Activated B cell treated with CpG ODN at 0.5 μM for 24 hours (primary cell): Measurements from ENCODE around the gene BAHCC1. TPM values are rescaled to one million over a fixed set of nuclear protein-coding genes. Genes with fewer than 3 reads are reported as not detected.
"Not testable (repeated sequence)": the region's sequence is repeated elsewhere in the genome, so short reads cannot be mapped to it uniquely, and the experiment has no call there.

Source experiments
- ATAC-seq: fragments of 200-7000 bp; cut with Tn5 transposase; one replicate; pipeline ENCODE4 v1.10.0; 2021; ENCODE audit warnings: low read depth, mild to moderate bottlenecking, moderate library complexity
- CTCF ChIA-PET: fragments of 350-600 bp; sonication (Branson Sonifier 250); formaldehyde crosslinking; loops from one replicate; lab custom pipeline; 2021; ENCODE audit warnings: antibody characterized with exemption; lab: Charles Lee
- POLR2A ChIA-PET: fragments of 350-600 bp; sonication (Branson Sonifier 250); formaldehyde crosslinking; loops from one replicate; lab custom pipeline; 2021; ENCODE audit warnings: antibody characterized with exemption; lab: Charles Lee
- DNase-seq: peaks from one replicate; pipeline ENCODE4 v3.0.0; 2022
- H3K27ac Mint-ChIP-seq: one replicate; pipeline ENCODE4 v1.8.0; 2020; ENCODE audit warnings: mixed read lengths
- H3K27me3 Mint-ChIP-seq: one replicate; pipeline ENCODE4 v1.8.0; 2021; ENCODE audit warnings: mixed read lengths
- H3K36me3 Mint-ChIP-seq: one replicate; pipeline ENCODE4 v1.8.0; 2021; ENCODE audit warnings: low read depth, mixed read lengths
- H3K4me1 Mint-ChIP-seq: one replicate; pipeline ENCODE4 v1.8.0; 2021; ENCODE audit warnings: mixed read lengths
- H3K4me3 Mint-ChIP-seq: one replicate; pipeline ENCODE4 v1.8.0; 2020; ENCODE audit warnings: mild to moderate bottlenecking, mixed read lengths
- H3K9me3 Mint-ChIP-seq: one replicate; pipeline ENCODE4 v1.8.0; 2020; ENCODE audit warnings: mixed read lengths
- intact Hi-C: fragments of 100-400 bp; cut with micrococcal nuclease; formaldehyde crosslinking; loops from one replicate; pipeline ENCODE4 v1.15.1; 2024
- total RNA-seq: library from RNA; stranded (reverse); gene quantifications from 2 replicates; pipeline ENCODE4 v1.2.3, GENCODE V29; 2022
- TF ChIP-seq, protein P1 (sequence below): fragments of 200-600 bp; IDR thresholded peaks from one replicate; pipeline ENCODE4 v1.8.0; 2022; ENCODE audit warnings: antibody characterized with exemption, mild to moderate bottlenecking

BAHCC1 gene
- total RNA-seq, 1 donor from 2014 or later, result 0.13 TPM

DNA sequence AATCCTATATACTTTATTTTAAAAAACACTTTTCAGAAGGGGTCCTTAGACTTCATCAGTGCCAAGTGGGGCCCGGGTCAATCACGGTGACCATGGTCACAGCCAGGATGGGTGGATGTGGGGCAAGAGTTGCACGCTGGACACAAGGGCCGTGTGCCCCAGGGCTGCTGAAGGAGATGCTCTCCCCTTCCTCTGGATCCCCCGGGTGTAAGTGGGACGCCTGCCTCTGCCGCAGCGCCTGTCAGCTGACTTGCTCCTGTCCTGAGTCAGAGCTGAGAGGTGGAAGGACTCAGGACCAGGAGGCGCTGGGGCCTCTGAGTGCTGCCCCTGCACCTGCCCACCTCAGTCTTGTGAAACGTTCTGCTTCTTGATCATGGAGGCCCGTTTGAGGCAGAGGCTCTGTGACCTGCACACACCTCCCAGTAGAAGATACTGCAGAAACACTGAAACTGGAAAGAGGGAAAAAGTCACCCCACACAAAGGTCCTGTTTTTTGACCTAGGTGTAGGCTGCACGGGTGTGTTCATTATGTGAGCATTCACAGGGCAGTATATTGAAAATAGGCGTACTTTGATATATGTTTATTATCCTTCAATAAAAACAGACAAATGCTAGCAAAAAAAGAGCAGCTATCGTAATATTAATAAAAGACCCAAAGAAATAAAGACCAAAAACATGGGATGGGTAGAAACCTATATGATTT lies 40.9 kb upstream of the BAHCC1 start:
- H3K27me3 Mint-ChIP-seq, result peaks cover 23% of the 10 kb centered on the region
- H3K4me1 Mint-ChIP-seq, result no peaks in the 10 kb centered on the region
- no peak overlapping the region for H3K27ac Mint-ChIP-seq
- H3K4me3 Mint-ChIP-seq, result no peak overlapping the region
- no peak for DNase-seq
- no peaks in the 10 kb centered on the region for H3K9me3 Mint-ChIP-seq
- ATAC-seq, result no peak
- TF ChIP-seq, protein P1, sequence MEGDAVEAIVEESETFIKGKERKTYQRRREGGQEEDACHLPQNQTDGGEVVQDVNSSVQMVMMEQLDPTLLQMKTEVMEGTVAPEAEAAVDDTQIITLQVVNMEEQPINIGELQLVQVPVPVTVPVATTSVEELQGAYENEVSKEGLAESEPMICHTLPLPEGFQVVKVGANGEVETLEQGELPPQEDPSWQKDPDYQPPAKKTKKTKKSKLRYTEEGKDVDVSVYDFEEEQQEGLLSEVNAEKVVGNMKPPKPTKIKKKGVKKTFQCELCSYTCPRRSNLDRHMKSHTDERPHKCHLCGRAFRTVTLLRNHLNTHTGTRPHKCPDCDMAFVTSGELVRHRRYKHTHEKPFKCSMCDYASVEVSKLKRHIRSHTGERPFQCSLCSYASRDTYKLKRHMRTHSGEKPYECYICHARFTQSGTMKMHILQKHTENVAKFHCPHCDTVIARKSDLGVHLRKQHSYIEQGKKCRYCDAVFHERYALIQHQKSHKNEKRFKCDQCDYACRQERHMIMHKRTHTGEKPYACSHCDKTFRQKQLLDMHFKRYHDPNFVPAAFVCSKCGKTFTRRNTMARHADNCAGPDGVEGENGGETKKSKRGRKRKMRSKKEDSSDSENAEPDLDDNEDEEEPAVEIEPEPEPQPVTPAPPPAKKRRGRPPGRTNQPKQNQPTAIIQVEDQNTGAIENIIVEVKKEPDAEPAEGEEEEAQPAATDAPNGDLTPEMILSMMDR, result no peak
- no peaks in the 10 kb centered on the region for H3K36me3 Mint-ChIP-seq
- CTCF ChIA-PET, result no interaction called here
- intact Hi-C loops, result no loop called here
- POLR2A ChIA-PET, result no interaction called here

DNA sequence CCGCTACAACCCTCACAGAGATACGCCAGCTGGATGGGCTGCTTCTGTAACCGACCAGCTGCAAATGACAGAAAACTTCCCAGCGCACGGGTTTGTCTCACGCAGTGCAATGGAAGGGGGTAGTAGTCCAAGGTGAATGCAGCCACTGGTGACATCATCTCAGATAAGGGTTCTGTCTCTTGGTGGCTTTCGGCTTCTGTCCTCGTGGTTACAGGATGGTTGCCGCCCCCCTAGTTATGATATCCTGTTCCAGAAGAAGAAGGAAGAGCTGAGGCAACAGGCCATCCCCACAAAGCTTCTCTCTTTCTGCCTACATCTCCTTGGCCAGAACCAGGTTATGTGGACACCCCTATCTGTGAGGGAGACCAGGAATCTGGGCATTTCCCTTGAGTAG lies 40.3 kb upstream of the BAHCC1 start:
- no peak overlapping the region for H3K27ac Mint-ChIP-seq
- intact Hi-C loops, result no loop called here
- no peaks in the 10 kb centered on the region for H3K4me1 Mint-ChIP-seq
- no peak overlapping the region for H3K4me3 Mint-ChIP-seq
- ChIA-PET CTCF (no interaction called here), POLR2A (interaction anchor here (0.5 kb wide), 1 partner anchor 132 kb away, joined by 3 read pairs; the partner anchor contains the start of gene CEP131)
- peaks cover 23% of the 10 kb centered on the region for H3K27me3 Mint-ChIP-seq
- no peaks in the 10 kb centered on the region for H3K36me3 Mint-ChIP-seq
- TF ChIP-seq, protein P1, result no peak
- no peak for ATAC-seq
- H3K9me3 Mint-ChIP-seq, result no peaks in the 10 kb centered on the region
- no peak for DNase-seq

DNA sequence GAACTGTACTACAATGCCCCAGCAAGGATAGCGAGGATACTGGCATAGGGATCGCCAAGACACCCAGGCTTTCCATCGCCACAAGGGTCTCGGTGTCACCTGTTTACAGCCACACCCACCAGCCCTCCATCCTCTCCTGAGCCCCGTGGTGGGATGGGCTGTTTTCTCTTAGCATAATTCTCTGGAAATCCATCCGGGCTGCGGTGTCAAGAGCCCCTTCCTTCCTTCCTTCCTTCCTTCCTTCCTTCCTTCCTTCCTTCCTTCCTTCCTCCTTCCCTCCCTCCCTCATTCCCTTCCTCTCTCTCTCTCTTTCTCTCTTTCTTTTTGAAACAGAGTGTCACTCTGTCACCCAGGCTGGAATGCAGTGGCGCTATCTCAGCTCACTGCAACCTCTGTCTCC lies 36.0 kb upstream of the BAHCC1 start:
- Mint-ChIP-seq H3K27ac (no peak overlapping the region), H3K4me1 (no peaks in the 10 kb centered on the region), H3K36me3 (no peaks in the 10 kb centered on the region), H3K27me3 (peaks cover 36% of the 10 kb centered on the region), H3K9me3 (no peaks in the 10 kb centered on the region), H3K4me3 (no peak overlapping the region)
- POLR2A ChIA-PET, result interaction anchor here (0.7 kb wide), 2 partner anchors 17 to 41 kb away, joined by 4 to 10 read pairs; no protein-coding TSS in a partner anchor
- intact Hi-C loops, result no loop called here
- CTCF ChIA-PET, result no interaction called here
- ATAC-seq (no peak), DNase-seq (no peak)
- TF ChIP-seq, protein P1, result no peak

DNA sequence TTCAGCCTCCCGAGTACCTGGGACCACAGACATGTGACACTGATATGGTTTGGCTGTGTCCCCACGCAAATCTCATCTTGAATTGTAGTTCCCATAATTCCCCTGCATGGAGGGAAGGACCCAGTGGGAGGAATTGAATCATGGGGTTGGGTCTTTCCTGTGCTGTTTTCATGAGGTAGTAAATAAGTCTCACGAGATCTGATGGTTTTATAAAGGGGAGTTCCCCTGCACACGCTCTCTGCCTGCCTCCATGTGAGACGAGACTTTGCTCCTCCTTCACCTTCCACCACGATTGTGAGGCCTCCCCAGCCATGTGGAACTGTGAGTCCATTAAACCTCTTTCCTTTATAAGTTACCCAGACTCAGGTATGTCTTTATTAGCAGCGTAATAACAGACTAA lies 33.3 kb upstream of the BAHCC1 start:
- Mint-ChIP-seq H3K27me3 (peaks cover 48% of the 10 kb centered on the region), H3K4me1 (peaks cover 17% of the 10 kb centered on the region)
- POLR2A ChIA-PET, H3K27ac Mint-ChIP-seq, H3K36me3 Mint-ChIP-seq, CTCF ChIA-PET, intact Hi-C loops, H3K9me3 Mint-ChIP-seq, H3K4me3 Mint-ChIP-seq, ATAC-seq, DNase-seq: not testable (repeated sequence)

DNA sequence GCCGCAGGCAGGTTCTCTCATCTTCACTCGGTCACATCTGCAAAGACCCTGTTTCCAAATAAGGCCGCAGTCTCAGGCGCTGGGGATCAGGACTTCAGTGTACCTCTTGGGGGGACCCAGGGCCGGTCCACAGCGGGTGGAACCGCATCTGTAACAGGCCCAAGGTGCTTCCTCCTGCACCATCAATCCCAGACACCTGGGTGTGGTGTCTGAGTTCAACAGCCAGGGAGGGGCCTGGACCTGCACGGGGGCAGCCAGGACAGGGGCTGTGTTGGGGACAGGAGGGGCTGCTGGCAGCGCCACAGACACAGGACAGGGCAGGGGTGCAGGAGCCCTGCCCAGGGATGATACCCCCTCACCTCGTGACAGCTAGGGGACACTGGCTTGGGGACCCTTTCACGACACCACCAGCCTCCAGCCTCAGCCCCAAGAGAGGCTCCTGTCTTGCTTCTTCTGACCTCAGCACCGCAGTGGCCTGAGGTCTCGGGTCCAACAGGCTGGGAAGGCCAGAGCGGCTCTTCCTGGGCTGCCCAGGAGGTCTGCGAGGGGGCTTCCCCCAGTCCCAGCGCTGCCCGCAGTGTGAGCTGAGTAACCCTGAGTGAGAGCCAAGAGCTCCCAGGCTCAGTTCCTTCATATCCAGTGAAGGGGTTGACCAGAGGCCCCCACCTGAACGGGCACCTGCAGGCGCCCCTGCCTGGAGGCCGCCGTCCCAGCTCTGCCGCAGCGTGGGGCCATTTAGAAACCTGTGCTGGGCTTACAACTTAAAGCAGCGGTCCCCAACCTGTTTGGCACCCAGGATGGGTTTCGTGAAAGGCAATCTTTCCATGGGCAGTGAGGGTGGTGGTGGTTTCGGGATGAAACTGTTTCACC lies 30.7 kb upstream of the BAHCC1 start:
- ChIA-PET CTCF (no interaction called here), POLR2A (no interaction called here)
- no peak overlapping the region for H3K27ac Mint-ChIP-seq
- no peak overlapping the region for H3K4me3 Mint-ChIP-seq
- no peaks in the 10 kb centered on the region for H3K36me3 Mint-ChIP-seq
- peaks cover 17% of the 10 kb centered on the region for H3K4me1 Mint-ChIP-seq
- DNase-seq, result no peak
- TF ChIP-seq, protein P1, result no peak
- ATAC-seq, result no peak
- H3K27me3 Mint-ChIP-seq, result peaks cover 44% of the 10 kb centered on the region
- no peaks in the 10 kb centered on the region for H3K9me3 Mint-ChIP-seq
- intact Hi-C loops, result no loop called here
